C4-2B (cell line): ENCODE data around the gene ZNF3.

Experiments used
- ZFX ChIP-seq: fragments of 450-650 bp; IDR thresholded peaks from 2 replicates; pipeline ENCODE4 v1.6.1; 2017
- TF ChIP-seq, protein P1 (sequence below): fragments of 450-650 bp; conservative IDR thresholded peaks from 2 replicates; pipeline ENCODE4 v1.5.1; 2017; ENCODE audit warnings: mild to moderate bottlenecking

DNA sequence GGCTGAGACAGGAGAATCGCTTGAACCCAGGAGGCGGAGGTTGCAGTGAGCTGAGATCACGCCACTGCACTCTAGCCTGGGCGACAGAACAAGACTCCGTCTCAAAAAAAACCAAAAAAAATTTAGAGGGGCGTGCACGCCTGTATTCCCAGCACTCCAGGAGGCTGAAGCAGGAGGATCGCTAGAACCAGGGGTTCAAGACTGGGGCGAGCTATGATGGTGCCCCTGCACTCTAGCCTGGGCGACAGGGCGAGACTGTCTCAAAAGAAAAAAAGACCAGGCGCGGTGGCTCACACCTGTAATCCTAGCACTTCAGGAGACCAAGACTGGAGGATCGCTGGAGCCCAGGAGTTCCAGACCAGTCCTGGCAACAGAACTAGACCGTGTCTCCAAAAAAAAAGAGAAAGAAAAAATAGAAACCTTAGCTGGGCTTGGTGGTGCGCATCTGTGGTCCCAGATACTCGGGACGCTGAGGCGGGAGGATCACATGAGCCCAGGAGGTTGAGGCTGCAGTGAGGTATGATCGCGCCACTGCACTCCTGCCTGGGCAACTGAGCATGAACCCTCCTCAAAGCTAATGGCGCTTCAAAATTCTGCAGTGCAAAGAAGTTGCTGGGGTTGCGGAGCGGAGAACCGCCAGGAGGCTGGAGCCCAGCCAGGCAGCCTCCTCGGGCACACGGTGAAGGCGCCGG, 44.9 kb upstream of the ZNF3 start:
- TF ChIP-seq, protein P1, sequence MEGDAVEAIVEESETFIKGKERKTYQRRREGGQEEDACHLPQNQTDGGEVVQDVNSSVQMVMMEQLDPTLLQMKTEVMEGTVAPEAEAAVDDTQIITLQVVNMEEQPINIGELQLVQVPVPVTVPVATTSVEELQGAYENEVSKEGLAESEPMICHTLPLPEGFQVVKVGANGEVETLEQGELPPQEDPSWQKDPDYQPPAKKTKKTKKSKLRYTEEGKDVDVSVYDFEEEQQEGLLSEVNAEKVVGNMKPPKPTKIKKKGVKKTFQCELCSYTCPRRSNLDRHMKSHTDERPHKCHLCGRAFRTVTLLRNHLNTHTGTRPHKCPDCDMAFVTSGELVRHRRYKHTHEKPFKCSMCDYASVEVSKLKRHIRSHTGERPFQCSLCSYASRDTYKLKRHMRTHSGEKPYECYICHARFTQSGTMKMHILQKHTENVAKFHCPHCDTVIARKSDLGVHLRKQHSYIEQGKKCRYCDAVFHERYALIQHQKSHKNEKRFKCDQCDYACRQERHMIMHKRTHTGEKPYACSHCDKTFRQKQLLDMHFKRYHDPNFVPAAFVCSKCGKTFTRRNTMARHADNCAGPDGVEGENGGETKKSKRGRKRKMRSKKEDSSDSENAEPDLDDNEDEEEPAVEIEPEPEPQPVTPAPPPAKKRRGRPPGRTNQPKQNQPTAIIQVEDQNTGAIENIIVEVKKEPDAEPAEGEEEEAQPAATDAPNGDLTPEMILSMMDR = no peak
- no peak for TF ChIP-seq ZFX
